Measurements from ENCODE around the gene ELP5. TPM values are rescaled to one million over a fixed set of nuclear protein-coding genes. Genes with fewer than 3 reads are reported as not detected.

ELP5 gene
- total RNA-seq, 1 donor = 21.7 TPM

GRCh38 chr17:7204828-7205461 is 47.1 kb upstream of the ELP5 start:
- Histone ChIP-seq H3K4me2 (ENCODE audit: insufficient read depth, low read length) (peak overlapping the region; percentile 92), H3K79me2 (ENCODE audit: insufficient read depth, low read length) (peaks cover 34% of the 10 kb centered on the region)
- DNase-seq (ENCODE audit: insufficient read length, low spot score, missing footprints) = peak; percentile 99

DNA sequence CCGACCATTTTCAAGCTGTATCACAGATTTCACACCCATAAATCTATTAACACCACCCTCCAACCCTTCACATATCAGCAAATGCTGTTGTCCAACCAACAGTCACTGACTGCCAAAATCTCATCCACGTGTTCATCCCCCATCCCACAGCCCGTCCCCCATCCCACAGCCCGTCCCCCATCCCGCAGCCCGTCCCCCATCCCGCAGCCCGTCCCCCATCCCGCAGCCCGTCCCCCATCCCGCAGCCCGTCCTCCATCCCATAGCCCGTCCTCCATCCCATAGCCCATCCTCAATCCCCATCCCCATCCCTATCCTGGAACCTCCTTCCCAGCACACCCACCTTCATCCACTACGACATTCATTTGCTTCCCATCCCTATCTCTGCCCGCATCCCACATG is 46.5 kb upstream of the ELP5 start:
- no peaks in the 10 kb centered on the region for H3K27me3 ChIP-seq (ENCODE audit: insufficient read depth, low read length)
- H2AFZ ChIP-seq (ENCODE audit: low read length) = peak overlapping the region; percentile 79
- H3K36me3 ChIP-seq (ENCODE audit: insufficient read depth, low read length) = peaks cover 26% of the 10 kb centered on the region
- peak overlapping the region; percentile 76 for H3K4me3 ChIP-seq (ENCODE audit: insufficient read depth, low read length)
- H3K4me2 ChIP-seq (ENCODE audit: insufficient read depth, low read length) = peak overlapping the region; percentile 92
- H3K4me1 ChIP-seq (ENCODE audit: insufficient read depth, low read length) = peaks cover 8% of the 10 kb centered on the region
- peaks cover 41% of the 10 kb centered on the region for H3K79me2 ChIP-seq (ENCODE audit: insufficient read depth, low read length)
- no peak for DNase-seq (ENCODE audit: insufficient read length, low spot score, missing footprints)
- peaks cover 39% of the 10 kb centered on the region for H4K20me1 ChIP-seq (ENCODE audit: insufficient read depth, low read length)
- peak overlapping the region; percentile 74 for H3K27ac ChIP-seq (ENCODE audit: low read depth, low read length)
- H3K9me3 ChIP-seq (ENCODE audit: low read depth, low read length) = no peaks in the 10 kb centered on the region
- no peak for TF ChIP-seq CTCF (IDR thresholded peaks at IDR 0.05; ENCODE audit: extremely low read depth, low read depth, low read length)

More at GRCh38 chr17:7204828-7205461, 47.1 kb upstream of the ELP5 start:
- Histone ChIP-seq H4K20me1 (ENCODE audit: insufficient read depth, low read length) (peaks cover 32% of the 10 kb centered on the region), H3K9me3 (ENCODE audit: low read depth, low read length) (no peaks in the 10 kb centered on the region), H3K4me3 (ENCODE audit: insufficient read depth, low read length) (peak overlapping the region; percentile 76), H3K27ac (ENCODE audit: low read depth, low read length) (peak overlapping the region; percentile 74), H3K36me3 (ENCODE audit: insufficient read depth, low read length) (peaks cover 26% of the 10 kb centered on the region), H2AFZ (ENCODE audit: low read length) (peak overlapping the region; percentile 79), H3K27me3 (ENCODE audit: insufficient read depth, low read length) (no peaks in the 10 kb centered on the region), H3K4me1 (ENCODE audit: insufficient read depth, low read length) (peaks cover 8% of the 10 kb centered on the region)
- TF ChIP-seq CTCF (IDR thresholded peaks at IDR 0.05; ENCODE audit: extremely low read depth, low read depth, low read length) = no peak

DNA sequence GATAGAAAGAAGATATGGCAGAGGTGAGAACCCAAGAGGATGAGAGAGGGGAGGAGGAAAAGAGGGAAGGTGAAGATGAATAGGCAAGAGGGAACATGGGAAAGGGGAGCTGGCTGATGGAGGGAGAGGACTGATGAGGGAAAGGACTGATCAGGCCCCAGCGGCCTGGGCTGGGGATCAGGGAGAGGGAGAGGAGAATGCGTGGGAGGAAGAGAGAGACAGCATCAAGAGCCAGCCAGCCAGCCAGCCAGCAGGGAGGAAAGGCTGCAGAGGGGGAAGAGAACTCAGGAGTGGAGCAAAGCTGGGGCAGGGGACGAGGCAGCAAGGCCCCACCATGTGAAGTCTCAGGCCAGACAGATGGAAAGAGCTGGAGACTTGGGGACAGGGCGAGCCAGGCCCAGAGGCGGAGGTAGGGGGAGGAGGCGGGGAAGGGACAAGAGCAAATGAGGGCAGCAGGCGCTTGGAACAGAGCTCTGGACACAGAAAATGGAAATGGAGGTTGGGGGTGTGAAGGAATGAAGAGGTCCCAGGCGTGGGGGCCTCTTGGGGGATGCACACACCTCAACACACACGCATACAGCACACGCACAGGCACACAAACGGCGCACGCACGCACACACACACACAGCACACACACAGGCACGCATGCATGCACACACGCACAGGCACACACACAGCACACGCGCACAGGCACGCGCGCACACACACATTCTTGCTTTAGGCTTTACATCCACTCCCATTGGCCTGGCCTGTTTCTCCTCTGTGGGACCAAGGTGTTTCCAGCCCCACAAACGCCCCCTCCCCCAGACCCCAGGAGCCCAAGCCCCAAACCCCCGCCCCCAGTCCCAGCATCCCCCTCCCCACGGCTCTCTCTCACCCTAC is 44.7 kb upstream of the ELP5 start:
- H3K27ac ChIP-seq (ENCODE audit: low read depth, low read length) = no peak overlapping the region
- peak; percentile 92 for DNase-seq (ENCODE audit: insufficient read length, low spot score, missing footprints)
- H3K4me2 ChIP-seq (ENCODE audit: insufficient read depth, low read length) = no peak overlapping the region
- no peak overlapping the region for H2AFZ ChIP-seq (ENCODE audit: low read length)
- peaks cover 56% of the 10 kb centered on the region for H3K79me2 ChIP-seq (ENCODE audit: insufficient read depth, low read length)
- no peak overlapping the region for H3K4me3 ChIP-seq (ENCODE audit: insufficient read depth, low read length)
- H3K4me1 ChIP-seq (ENCODE audit: insufficient read depth, low read length) = peaks cover 8% of the 10 kb centered on the region
- peaks cover 13% of the 10 kb centered on the region for H3K36me3 ChIP-seq (ENCODE audit: insufficient read depth, low read length)
- no peak for TF ChIP-seq CTCF (IDR thresholded peaks at IDR 0.05; ENCODE audit: extremely low read depth, low read depth, low read length)
- H4K20me1 ChIP-seq (ENCODE audit: insufficient read depth, low read length) = peaks cover 49% of the 10 kb centered on the region
- H3K27me3 ChIP-seq (ENCODE audit: insufficient read depth, low read length) = no peaks in the 10 kb centered on the region
- H3K9me3 ChIP-seq (ENCODE audit: low read depth, low read length) = no peaks in the 10 kb centered on the region

DNA sequence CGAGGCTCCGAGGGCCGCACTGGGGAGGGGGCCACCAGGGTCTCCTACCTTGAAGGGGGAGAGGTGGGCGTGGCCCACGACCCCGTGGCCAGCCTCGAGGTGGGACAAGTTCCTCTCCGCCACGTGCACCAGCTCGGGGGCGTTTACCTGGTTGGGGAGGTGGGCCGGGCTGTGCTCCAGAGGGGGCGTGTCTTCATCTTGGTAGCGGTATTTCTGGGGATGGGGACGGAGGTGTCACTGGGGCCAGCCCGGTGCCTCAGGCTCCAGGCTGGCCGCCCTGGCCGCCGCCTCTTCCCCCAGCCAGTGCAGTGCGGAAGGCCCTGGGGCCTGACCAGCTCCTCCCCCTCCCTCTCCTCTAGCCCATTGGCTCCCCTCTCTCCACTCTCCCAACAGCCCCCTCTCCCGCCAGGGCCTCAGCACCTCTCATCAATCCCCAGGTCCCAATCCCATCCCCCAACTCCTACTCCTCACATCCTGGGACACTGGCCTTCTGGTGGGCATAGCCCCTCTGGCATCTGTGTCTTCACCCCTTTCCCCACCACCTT is 43.9 kb upstream of the ELP5 start:
- no peak overlapping the region for H3K4me2 ChIP-seq (ENCODE audit: insufficient read depth, low read length)
- no peak for DNase-seq (ENCODE audit: insufficient read length, low spot score, missing footprints)
- H4K20me1 ChIP-seq (ENCODE audit: insufficient read depth, low read length) = peaks cover 51% of the 10 kb centered on the region
- H3K9me3 ChIP-seq (ENCODE audit: low read depth, low read length) = no peaks in the 10 kb centered on the region
- peaks cover 61% of the 10 kb centered on the region for H3K79me2 ChIP-seq (ENCODE audit: insufficient read depth, low read length)
- peaks cover 6% of the 10 kb centered on the region for H3K36me3 ChIP-seq (ENCODE audit: insufficient read depth, low read length)
- H3K27me3 ChIP-seq (ENCODE audit: insufficient read depth, low read length) = no peaks in the 10 kb centered on the region
- no peak overlapping the region for H2AFZ ChIP-seq (ENCODE audit: low read length)
- TF ChIP-seq CTCF (IDR thresholded peaks at IDR 0.05; ENCODE audit: extremely low read depth, low read depth, low read length) = no peak
- no peak overlapping the region for H3K4me3 ChIP-seq (ENCODE audit: insufficient read depth, low read length)
- peaks cover 8% of the 10 kb centered on the region for H3K4me1 ChIP-seq (ENCODE audit: insufficient read depth, low read length)
- no peak overlapping the region for H3K27ac ChIP-seq (ENCODE audit: low read depth, low read length)

Measured in osteoblast (primary cell).